Caco-2 (cell line): Measurements from ENCODE around the gene NELFCD. TPM values are rescaled to one million over a fixed set of nuclear protein-coding genes. Genes with fewer than 3 reads are reported as not detected.

Experiments used
- BruUV-seq: library from RNA; stranded (reverse); fragments of 400-500 nt; replicated peaks from 2 replicates; lab custom pipeline; 2021; lab: Mats Ljungman, UMichigan
- CTCF ChIA-PET: fragments of 300-600 bp; sonication (Branson Sonifier 250); formaldehyde crosslinking; loops from one replicate; lab custom pipeline; 2022; ENCODE audit warnings: antibody characterized with exemption; lab: Charles Lee
- POLR2A ChIA-PET: fragments of 300-600 bp; sonication (Branson Sonifier 250); formaldehyde crosslinking; loops from one replicate; lab custom pipeline; 2022; ENCODE audit warnings: antibody characterized with exemption; lab: Charles Lee
- DNase-seq, 2 experiments: peaks; one replicate each; pipeline versions ENCODE4 v3.0.0 to v3.0.0-alpha.2; 2020 to 2022
- H3K27me3 ChIP-seq: replicated peaks from 2 replicates; pipeline ENCODE4 v1.6.0; 2011; ENCODE audit warnings: low read length; ENCODE audit not compliant: control insufficient read depth, insufficient read depth
- H3K36me3 ChIP-seq: 2 replicates; pipeline ENCODE4 v1.5.1; 2011; ENCODE audit warnings: low read length; ENCODE audit not compliant: control insufficient read depth, insufficient read depth
- H3K4me1 ChIP-seq: fragments of 250-450 bp; sonication (Bioruptor Pico); 2 replicates; pipeline ENCODE4 v1.5.1; 2020; ENCODE audit warnings: mild to moderate bottlenecking
- H3K4me3 ChIP-seq: 2 replicates; pipeline ENCODE4 v1.5.1; 2011; ENCODE audit warnings: low read depth, mild to moderate bottlenecking, control low read depth, low read length
- H3K9me3 ChIP-seq: fragments of 250-450 bp; sonication (Bioruptor Pico); 2 replicates; pipeline ENCODE4 v1.5.1; 2020; ENCODE audit warnings: mild to moderate bottlenecking, moderate library complexity
- H3K27ac Mint-ChIP-seq: one replicate; pipeline ENCODE4 v1.8.0; 2022; ENCODE audit warnings: mixed read lengths; ENCODE audit not compliant: unreplicated experiment
- H3K27me3 Mint-ChIP-seq: one replicate; pipeline ENCODE4 v1.8.0; 2022; ENCODE audit warnings: mixed read lengths; ENCODE audit not compliant: insufficient read depth, unreplicated experiment
- H3K36me3 Mint-ChIP-seq: one replicate; pipeline ENCODE4 v1.8.0; 2022; ENCODE audit warnings: mild to moderate bottlenecking, mixed read lengths; ENCODE audit not compliant: insufficient read depth, unreplicated experiment
- H3K4me1 Mint-ChIP-seq: one replicate; pipeline ENCODE4 v1.8.0; 2022; ENCODE audit warnings: low read depth, mixed read lengths; ENCODE audit not compliant: unreplicated experiment
- H3K4me3 Mint-ChIP-seq: one replicate; pipeline ENCODE4 v1.8.0; 2022; ENCODE audit warnings: mild to moderate bottlenecking, moderate library complexity, mixed read lengths; ENCODE audit not compliant: unreplicated experiment
- H3K9me3 Mint-ChIP-seq: one replicate; pipeline ENCODE4 v1.8.0; 2022; ENCODE audit warnings: mixed read lengths; ENCODE audit not compliant: unreplicated experiment
- intact Hi-C: fragments of 100-400 bp; cut with micrococcal nuclease; formaldehyde crosslinking; loops from one replicate; pipeline ENCODE4 v1.10.0; 2022; ENCODE audit not compliant: unreplicated experiment
- total RNA-seq: library from RNA; stranded (reverse); gene quantifications from 2 replicates; pipeline ENCODE4 v1.2.3, GENCODE V29; 2022
- TF ChIP-seq, protein P1 (sequence below), 2 experiments: fragments of 200-600 bp in 1 of 2; IDR thresholded peaks; 1 replicate in 1 of 2; 2 replicates in 1 of 2; pipeline versions ENCODE4 v1.5.1 to v1.8.0; 2011 to 2022; ENCODE audit warnings: antibody characterized with exemption in 1 of 2, control low read depth in 1 of 2, inconsistent platforms in 1 of 2, low read depth in 1 of 2, low read length in 1 of 2, mild to moderate bottlenecking in 1 of 2, moderate library complexity in 1 of 2; ENCODE audit not compliant: insufficient read depth in 1 of 2, severe bottlenecking in 1 of 2, unreplicated experiment in 1 of 2

The NELFCD gene
- total RNA-seq, 1 experiment from 2014 or later = 230 TPM

- Histone ChIP-seq H3K4me3 (no peak overlapping the region), H3K36me3 (no peaks in the 10 kb centered on the region), H3K9me3 (0 out of 2 replicates have a peak, but pooled peaks cover 5% of the 10 kb centered on the region), H3K4me1 (no peaks in the 10 kb centered on the region), H3K27me3 (no peaks in the 10 kb centered on the region)
- H3K9me3 Mint-ChIP-seq = no peaks in the 10 kb centered on the region
- intact Hi-C loops = no loop called here
- H3K4me3 Mint-ChIP-seq = no peak overlapping the region
- no TSS peak for BruUV-seq
- peaks cover 23% of the 10 kb centered on the region for H3K27me3 Mint-ChIP-seq
- H3K27ac Mint-ChIP-seq = no peak overlapping the region
- no peaks in the 10 kb centered on the region for H3K36me3 Mint-ChIP-seq
- POLR2A ChIA-PET = no interaction called here
- TF ChIP-seq, protein P1, sequence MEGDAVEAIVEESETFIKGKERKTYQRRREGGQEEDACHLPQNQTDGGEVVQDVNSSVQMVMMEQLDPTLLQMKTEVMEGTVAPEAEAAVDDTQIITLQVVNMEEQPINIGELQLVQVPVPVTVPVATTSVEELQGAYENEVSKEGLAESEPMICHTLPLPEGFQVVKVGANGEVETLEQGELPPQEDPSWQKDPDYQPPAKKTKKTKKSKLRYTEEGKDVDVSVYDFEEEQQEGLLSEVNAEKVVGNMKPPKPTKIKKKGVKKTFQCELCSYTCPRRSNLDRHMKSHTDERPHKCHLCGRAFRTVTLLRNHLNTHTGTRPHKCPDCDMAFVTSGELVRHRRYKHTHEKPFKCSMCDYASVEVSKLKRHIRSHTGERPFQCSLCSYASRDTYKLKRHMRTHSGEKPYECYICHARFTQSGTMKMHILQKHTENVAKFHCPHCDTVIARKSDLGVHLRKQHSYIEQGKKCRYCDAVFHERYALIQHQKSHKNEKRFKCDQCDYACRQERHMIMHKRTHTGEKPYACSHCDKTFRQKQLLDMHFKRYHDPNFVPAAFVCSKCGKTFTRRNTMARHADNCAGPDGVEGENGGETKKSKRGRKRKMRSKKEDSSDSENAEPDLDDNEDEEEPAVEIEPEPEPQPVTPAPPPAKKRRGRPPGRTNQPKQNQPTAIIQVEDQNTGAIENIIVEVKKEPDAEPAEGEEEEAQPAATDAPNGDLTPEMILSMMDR (IDR thresholded peaks at IDR 0.05; ENCODE audit: insufficient read depth in 1 of 2, low read depth in 1 of 2, low read length in 1 of 2, severe bottlenecking in 1 of 2, unreplicated experiment in 1 of 2) = no peak
- CTCF ChIA-PET = no interaction called here
- no peak for DNase-seq
- H3K4me1 Mint-ChIP-seq = no peaks in the 10 kb centered on the region
These were observed 42.5 kb upstream of the NELFCD start for GRCh38 chr20:58938541-58938940.

DNA sequence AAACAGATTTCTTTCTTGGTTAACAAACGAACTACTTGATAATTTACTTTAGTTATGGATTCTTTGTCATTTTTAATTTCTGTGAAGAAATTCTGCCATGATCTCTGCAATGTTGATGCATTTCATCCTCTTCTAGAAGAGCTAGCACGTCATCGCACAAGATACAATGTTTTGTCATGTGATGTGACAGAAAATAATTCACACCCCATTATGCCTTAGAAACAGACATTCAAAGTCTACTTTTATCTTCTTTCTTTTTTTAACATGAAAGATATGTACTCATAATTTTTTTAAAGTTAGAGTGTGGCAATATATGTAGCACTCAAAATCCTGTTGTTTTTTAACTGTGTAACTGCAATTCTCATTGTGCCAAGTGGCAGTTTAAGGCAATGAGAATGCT, 39.6 kb upstream of the NELFCD start:
- Histone ChIP-seq H3K36me3 (no peaks in the 10 kb centered on the region), H3K4me3 (no peak overlapping the region), H3K9me3 (no peaks in the 10 kb centered on the region), H3K27me3 (no peaks in the 10 kb centered on the region), H3K4me1 (peaks cover 10% of the 10 kb centered on the region)
- CTCF ChIA-PET = no interaction called here
- peaks cover 17% of the 10 kb centered on the region for H3K27me3 Mint-ChIP-seq
- no peak for DNase-seq
- no peak overlapping the region for H3K27ac Mint-ChIP-seq
- H3K9me3 Mint-ChIP-seq = no peaks in the 10 kb centered on the region
- H3K36me3 Mint-ChIP-seq = no peaks in the 10 kb centered on the region
- H3K4me1 Mint-ChIP-seq = peaks cover 10% of the 10 kb centered on the region
- POLR2A ChIA-PET = no interaction called here
- BruUV-seq = no TSS peak
- intact Hi-C loops = no loop called here
- H3K4me3 Mint-ChIP-seq = no peak overlapping the region
- TF ChIP-seq, protein P1 (IDR thresholded peaks at IDR 0.05; ENCODE audit: insufficient read depth in 1 of 2, low read depth in 1 of 2, low read length in 1 of 2, severe bottlenecking in 1 of 2, unreplicated experiment in 1 of 2) = no peak

DNA sequence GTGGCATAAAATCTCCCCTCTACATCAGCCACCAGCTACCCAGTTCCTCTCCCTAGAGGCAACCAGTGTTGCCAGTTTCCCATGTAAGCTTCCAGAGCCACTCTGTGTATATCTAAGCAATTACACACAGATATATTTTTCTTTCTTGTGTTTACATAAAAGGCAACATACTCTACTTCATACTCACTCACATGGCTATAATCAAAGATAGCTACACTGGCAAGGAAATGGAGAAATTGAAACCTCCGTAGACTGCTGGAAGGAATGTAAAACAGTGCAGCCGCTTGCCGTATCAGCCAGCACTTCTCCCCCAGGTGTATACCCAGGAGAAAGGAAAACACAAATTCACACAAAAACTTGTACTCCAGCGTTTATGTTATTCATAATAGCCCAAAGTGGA, 38.5 kb upstream of the NELFCD start:
- Mint-ChIP-seq H3K4me3 (no peak overlapping the region), H3K27me3 (peaks cover 17% of the 10 kb centered on the region), H3K9me3 (no peaks in the 10 kb centered on the region), H3K36me3 (no peaks in the 10 kb centered on the region), H3K27ac (no peak overlapping the region), H3K4me1 (peaks cover 10% of the 10 kb centered on the region)
- Histone ChIP-seq H3K9me3 (no peaks in the 10 kb centered on the region), H3K27me3 (no peaks in the 10 kb centered on the region), H3K4me1 (peaks cover 10% of the 10 kb centered on the region), H3K36me3 (no peaks in the 10 kb centered on the region), H3K4me3 (no peak overlapping the region)
- intact Hi-C loops = no loop called here
- TF ChIP-seq, protein P1 (IDR thresholded peaks at IDR 0.05; ENCODE audit: insufficient read depth in 1 of 2, low read depth in 1 of 2, low read length in 1 of 2, severe bottlenecking in 1 of 2, unreplicated experiment in 1 of 2) = no peak
- ChIA-PET CTCF (no interaction called here), POLR2A (no interaction called here)
- no peak for DNase-seq
- BruUV-seq = no TSS peak
